RPMI8226 (cell line): ENCODE data around the gene DERL2.
"Not testable (repeated sequence)": the region's sequence is repeated elsewhere in the genome, so short reads cannot be mapped to it uniquely, and the experiment has no call there.

Source experiments
- DNase-seq: peaks from one replicate; pipeline ENCODE4 v3.0.0-alpha.2; 2015

The DERL2 gene

GRCh38 chr17:5435781-5436315, 50.1 kb downstream of the DERL2 start:
- DNase-seq: not testable (repeated sequence)

DNA sequence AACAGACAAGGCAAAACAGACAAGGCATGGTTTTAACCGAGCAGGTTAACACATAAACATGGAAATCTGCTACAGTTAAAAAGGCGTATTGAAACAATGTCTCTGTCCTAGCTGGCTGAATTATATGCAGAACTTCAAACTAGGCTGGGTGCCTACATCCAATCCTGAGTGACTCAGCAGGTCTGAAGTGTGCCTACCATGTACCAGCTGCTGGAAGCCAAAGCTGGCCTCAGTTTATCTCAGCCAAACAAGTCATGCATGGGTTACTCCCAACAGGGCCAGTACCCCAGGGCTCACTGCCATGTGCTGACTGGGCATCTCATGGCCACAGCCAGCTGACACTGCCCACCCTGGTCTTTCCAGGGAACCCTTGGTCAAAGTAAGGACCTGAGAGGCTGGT, 51.0 kb downstream of the DERL2 start:
- no peak for DNase-seq

GRCh38 chr17:5431949-5432556, 53.9 kb downstream of the DERL2 start:
- DNase-seq: no peak

- DNase-seq: not testable (repeated sequence)
Observed at GRCh38 chr17:5431234-5431633, 54.7 kb downstream of the DERL2 start.

DNA sequence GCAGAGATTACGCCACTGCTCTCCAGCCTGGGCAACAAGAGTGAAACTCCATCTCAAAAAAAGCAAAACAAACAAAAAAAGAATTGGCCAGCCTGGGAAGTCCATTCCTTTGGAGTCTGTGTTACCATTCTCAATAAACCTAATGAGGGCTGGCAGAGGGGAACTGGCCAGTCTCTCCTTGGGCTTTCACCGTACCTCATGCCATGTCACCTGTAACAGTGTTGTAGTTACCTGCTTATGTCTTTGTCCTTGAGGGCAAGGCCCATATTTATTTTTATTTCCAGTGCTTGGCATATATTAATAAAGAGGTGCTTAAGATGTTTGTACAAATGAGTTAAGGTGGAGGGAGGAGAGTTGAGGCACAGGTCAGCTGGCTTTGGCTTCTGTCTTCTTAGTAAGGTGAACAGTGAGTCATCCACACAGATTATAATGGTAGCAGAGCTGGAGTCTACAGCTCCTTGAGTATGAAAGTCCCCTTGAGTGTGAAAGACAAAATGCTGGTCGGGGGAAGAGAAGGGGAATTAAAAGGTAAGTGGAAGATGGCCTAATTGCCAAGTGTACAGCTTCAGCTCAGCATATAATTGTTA, 55.5 kb downstream of the DERL2 start:
- no peak for DNase-seq

DNA sequence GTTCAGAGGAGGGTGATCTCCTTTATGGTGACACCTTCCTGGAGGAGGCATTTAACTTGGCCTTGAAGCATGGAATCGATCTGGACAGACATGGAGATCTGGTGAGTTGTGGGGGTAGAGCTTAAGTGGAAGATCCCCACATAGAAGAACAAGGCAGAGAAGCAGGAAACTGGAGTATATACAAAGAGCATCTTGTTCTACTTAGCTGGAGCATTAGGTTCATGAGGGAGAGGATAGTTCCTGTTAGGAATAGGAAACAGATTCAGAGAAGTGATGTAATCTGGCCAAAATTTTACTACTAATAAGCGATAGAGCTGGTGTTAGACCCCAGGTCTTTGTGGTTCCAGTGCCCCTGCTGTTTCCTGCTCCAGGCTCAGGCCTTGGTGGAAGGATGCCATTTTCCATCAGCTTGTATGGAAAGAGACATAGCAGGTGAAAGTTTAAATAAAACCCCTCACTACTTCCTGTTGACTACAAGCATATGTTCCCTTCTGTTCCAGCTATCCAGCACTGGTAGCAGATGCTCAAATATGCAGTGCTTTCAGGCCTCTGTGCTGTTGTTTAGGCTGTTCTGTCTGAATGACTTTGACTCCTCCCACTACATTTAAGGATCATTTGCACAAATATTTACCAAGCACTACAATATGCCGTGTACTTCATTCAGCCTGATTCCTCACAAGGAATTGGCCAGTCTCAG, 56.6 kb downstream of the DERL2 start:
- DNase-seq: no peak

DNA sequence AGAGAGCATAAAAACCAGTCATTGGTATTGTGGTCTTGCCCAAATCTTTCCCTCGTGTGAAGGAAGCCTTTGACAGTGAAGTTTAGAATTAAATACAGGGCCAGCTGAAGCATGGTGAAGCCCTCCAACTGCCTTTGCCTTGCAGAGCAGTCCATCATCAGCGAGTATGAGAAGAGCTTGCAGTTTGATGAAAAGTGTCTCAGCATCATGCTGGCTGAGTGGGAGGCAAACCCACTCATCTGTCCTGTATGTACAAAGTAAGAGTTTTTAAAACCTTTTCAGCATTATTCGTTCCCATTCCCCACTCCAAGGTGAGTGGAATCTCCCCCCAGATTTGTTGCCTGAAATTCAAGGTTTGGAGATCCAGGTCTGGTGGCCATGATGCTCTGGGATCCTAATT, 60.2 kb downstream of the DERL2 start:
- no peak for DNase-seq

GRCh38 chr17:5424909-5425308, 61.1 kb downstream of the DERL2 start:
- no peak for DNase-seq

- no peak for DNase-seq
Observed at GRCh38 chr17:5422505-5422904, 63.5 kb downstream of the DERL2 start.
